PC-3 (cell line): ENCODE measurements around the gene ZNF544. TPM values are rescaled to one million over a fixed set of nuclear protein-coding genes. Genes with fewer than 3 reads are reported as not detected.

Experiments
- ATAC-seq: fragments of 200-7000 bp; cut with Tn5 transposase; 2 replicates; pipeline ENCODE4 v1.9.1; 2020; ENCODE audit warnings: mild to moderate bottlenecking, moderate library complexity
- BruUV-seq: library from RNA; stranded (reverse); fragments of 400-500 nt; replicated peaks from 2 replicates; lab custom pipeline; 2021; lab: Mats Ljungman, UMichigan
- CTCF ChIA-PET: fragments of 300-600 bp; sonication (Branson Sonifier 250); formaldehyde crosslinking; loops from one replicate; lab custom pipeline; 2022; ENCODE audit warnings: antibody characterized with exemption; lab: Charles Lee
- POLR2A ChIA-PET: fragments of 300-600 bp; sonication (Branson Sonifier 250); formaldehyde crosslinking; loops from one replicate; lab custom pipeline; 2022; ENCODE audit warnings: antibody characterized with exemption; ENCODE audit not compliant: unreplicated experiment; lab: Charles Lee
- DNase-seq: peaks from one replicate; pipeline ENCODE4 v3.0.0-alpha.2; 2015
- H2AFZ ChIP-seq: fragments of 300-600 bp; sonication (generic); 2 replicates; pipeline ENCODE4 v1.6.0; 2016; ENCODE audit warnings: antibody characterized with exemption, low read length
- H3F3A ChIP-seq: fragments of 300-600 bp; sonication (generic); one replicate; pipeline ENCODE4 v1.6.0; 2017; ENCODE audit warnings: antibody characterized with exemption, low read length, control low read depth, mild to moderate bottlenecking; ENCODE audit not compliant: unreplicated experiment
- H3K27ac ChIP-seq: fragments of 300-600 bp; sonication (generic); 2 replicates; pipeline ENCODE4 v1.5.1; 2016; ENCODE audit warnings: mild to moderate bottlenecking, low read length
- H3K27me3 ChIP-seq: fragments of 300-600 bp; sonication (generic); 2 replicates; pipeline ENCODE4 v1.6.1; 2016; ENCODE audit warnings: low read length, mixed read lengths
- H3K36me3 ChIP-seq: fragments of 300-600 bp; sonication (generic); 2 replicates; pipeline ENCODE4 v1.6.1; 2016; ENCODE audit warnings: low read depth, mixed run types, low read length, mixed read lengths
- H3K4me1 ChIP-seq: fragments of 300-600 bp; sonication (generic); 2 replicates; pipeline ENCODE4 v1.5.1; 2016; ENCODE audit warnings: low read length; ENCODE audit not compliant: insufficient read depth
- H3K4me2 ChIP-seq: fragments of 300-600 bp; sonication (generic); 2 replicates; pipeline ENCODE4 v1.6.0; 2016; ENCODE audit warnings: low read length
- H3K4me3 ChIP-seq: fragments of 300-600 bp; sonication (generic); 2 replicates; pipeline ENCODE4 v1.5.1; 2016; ENCODE audit warnings: mild to moderate bottlenecking, low read length, mixed read lengths
- H3K79me2 ChIP-seq: fragments of 300-600 bp; sonication (generic); 2 replicates; pipeline ENCODE4 v1.6.1; 2017; ENCODE audit warnings: low read length, mixed read lengths
- H3K9ac ChIP-seq: fragments of 300-600 bp; sonication (generic); 2 replicates; pipeline ENCODE4 v1.6.0; 2016; ENCODE audit warnings: mild to moderate bottlenecking, low read length
- H3K9me2 ChIP-seq: fragments of 300-600 bp; sonication (generic); replicated peaks from 2 replicates; pipeline ENCODE4 v1.6.1; 2016; ENCODE audit warnings: mixed run types, low read length, mixed read lengths
- H3K9me3 ChIP-seq: fragments of 300-600 bp; sonication (generic); 2 replicates; pipeline ENCODE4 v1.6.1; 2016; ENCODE audit warnings: low read length, mixed read lengths
- H4K20me1 ChIP-seq: fragments of 300-600 bp; sonication (generic); 2 replicates; pipeline ENCODE4 v1.6.1; 2016; ENCODE audit warnings: low read length, mixed read lengths
- EZH2 ChIP-seq: fragments of 300-600 bp; sonication (generic); IDR thresholded peaks from one replicate; pipeline ENCODE4 v1.6.1; 2017; ENCODE audit warnings: antibody characterized with exemption, mild to moderate bottlenecking, low read length; ENCODE audit not compliant: unreplicated experiment
- EZH2phosphoT487 ChIP-seq: fragments of 300-600 bp; sonication (generic); IDR thresholded peaks from 2 replicates; pipeline ENCODE4 v1.6.1; 2018; ENCODE audit warnings: mild to moderate bottlenecking, antibody characterized with exemption, low read length, borderline replicate concordance
- intact Hi-C: fragments of 100-400 bp; cut with micrococcal nuclease; formaldehyde crosslinking; loops from 2 replicates; pipeline ENCODE4 v1.9.0; 2023
- total RNA-seq: library from RNA; depleted of rRNA; stranded (reverse); fragments of >200 nt; gene quantifications from 2 replicates; pipeline ENCODE4 v1.2.3, GENCODE V29; 2014
- TF ChIP-seq, protein P1 (sequence below): fragments of 300-600 bp; sonication (generic); conservative IDR thresholded peaks from 2 replicates; pipeline ENCODE4 v1.5.1; 2017; ENCODE audit warnings: antibody characterized with exemption, low read depth, mild to moderate bottlenecking, low read length

ZNF544 gene
- total RNA-seq, 1 experiment from 2014 or later = 115 TPM

DNA sequence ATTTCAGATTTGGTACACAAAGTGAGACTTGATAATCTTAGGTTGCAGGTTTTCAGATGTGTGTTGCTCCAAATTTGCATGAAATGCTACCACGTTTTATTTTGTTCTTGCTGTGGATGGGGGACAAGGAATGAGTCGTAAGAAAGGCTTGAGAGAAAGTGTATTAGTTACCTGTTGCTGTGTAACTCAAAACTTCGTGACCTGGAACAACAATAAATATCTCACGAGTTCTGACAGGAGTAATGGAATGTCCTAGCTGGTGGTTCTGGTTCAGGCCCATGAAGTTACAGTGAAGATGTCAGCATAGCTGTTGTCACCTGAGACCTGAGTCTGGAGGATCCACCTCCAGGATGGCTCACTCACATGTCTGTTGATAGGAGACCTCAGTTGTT, 51.2 kb downstream of the ZNF544 start:
- H3K27me3 ChIP-seq = no peaks in the 10 kb centered on the region
- peaks cover 16% of the 10 kb centered on the region for H3K4me1 ChIP-seq
- H2AFZ ChIP-seq = no peak overlapping the region
- peak overlapping the region; percentile 86 for H3K4me3 ChIP-seq
- TF ChIP-seq, protein P1, sequence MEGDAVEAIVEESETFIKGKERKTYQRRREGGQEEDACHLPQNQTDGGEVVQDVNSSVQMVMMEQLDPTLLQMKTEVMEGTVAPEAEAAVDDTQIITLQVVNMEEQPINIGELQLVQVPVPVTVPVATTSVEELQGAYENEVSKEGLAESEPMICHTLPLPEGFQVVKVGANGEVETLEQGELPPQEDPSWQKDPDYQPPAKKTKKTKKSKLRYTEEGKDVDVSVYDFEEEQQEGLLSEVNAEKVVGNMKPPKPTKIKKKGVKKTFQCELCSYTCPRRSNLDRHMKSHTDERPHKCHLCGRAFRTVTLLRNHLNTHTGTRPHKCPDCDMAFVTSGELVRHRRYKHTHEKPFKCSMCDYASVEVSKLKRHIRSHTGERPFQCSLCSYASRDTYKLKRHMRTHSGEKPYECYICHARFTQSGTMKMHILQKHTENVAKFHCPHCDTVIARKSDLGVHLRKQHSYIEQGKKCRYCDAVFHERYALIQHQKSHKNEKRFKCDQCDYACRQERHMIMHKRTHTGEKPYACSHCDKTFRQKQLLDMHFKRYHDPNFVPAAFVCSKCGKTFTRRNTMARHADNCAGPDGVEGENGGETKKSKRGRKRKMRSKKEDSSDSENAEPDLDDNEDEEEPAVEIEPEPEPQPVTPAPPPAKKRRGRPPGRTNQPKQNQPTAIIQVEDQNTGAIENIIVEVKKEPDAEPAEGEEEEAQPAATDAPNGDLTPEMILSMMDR = no peak
- TF ChIP-seq EZH2 (no peak), EZH2phosphoT487 (no peak)
- H3K36me3 ChIP-seq = peaks cover 39% of the 10 kb centered on the region
- H3K4me2 ChIP-seq = peak overlapping the region; percentile 95
- no peak overlapping the region for H3K27ac ChIP-seq
- no peaks in the 10 kb centered on the region for H3K9me2 ChIP-seq
- peak overlapping the region; percentile 89; the same call in 1 of the 2 replicates for H3K9ac ChIP-seq
- no TSS peak for BruUV-seq
- ChIA-PET POLR2A (no interaction called here), CTCF (no interaction called here)
- intact Hi-C loops = loop anchor here (2.0 kb wide), 1 partner anchor 25 kb away; the partner anchor contains the start of gene ERVK3-1
- no peaks in the 10 kb centered on the region for H3K9me3 ChIP-seq
- H3K79me2 ChIP-seq = peaks cover 71% of the 10 kb centered on the region
- DNase-seq (no peak), ATAC-seq (no peak)
- no peaks in the 10 kb centered on the region for H4K20me1 ChIP-seq
- peaks cover 8% of the 10 kb centered on the region for H3F3A ChIP-seq

DNA sequence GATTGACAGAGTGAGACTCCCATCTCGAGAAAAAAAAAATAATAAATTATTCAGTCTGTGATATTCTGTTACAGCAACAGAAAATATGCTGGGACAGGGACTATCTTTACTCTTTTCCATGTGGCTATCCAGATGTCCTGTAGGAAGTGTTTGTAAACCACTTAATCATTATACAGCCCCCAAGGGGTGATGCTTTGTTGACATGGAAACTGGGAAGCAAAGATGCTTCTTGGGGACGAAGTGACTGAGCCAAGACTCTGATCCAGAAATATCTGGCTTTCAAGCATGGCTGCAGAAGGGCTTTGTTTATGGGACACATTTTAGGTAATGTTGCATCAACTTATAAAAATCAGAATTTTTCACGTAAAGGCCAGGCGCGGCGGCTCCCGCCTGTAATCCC, 55.5 kb downstream of the ZNF544 start:
- no peak overlapping the region for H2AFZ ChIP-seq
- no peaks in the 10 kb centered on the region for H3K9me2 ChIP-seq
- DNase-seq (no peak), ATAC-seq (no peak)
- H3K4me2 ChIP-seq = no peak overlapping the region
- no peak overlapping the region for H3K9ac ChIP-seq
- POLR2A ChIA-PET = no interaction called here
- no TSS peak for BruUV-seq
- H3K27ac ChIP-seq = no peak overlapping the region
- no peak overlapping the region for H3K4me3 ChIP-seq
- peaks cover 11% of the 10 kb centered on the region for H3K4me1 ChIP-seq
- H3K79me2 ChIP-seq = peaks cover 56% of the 10 kb centered on the region
- no peaks in the 10 kb centered on the region for H4K20me1 ChIP-seq
- no peaks in the 10 kb centered on the region for H3F3A ChIP-seq
- peaks cover 70% of the 10 kb centered on the region for H3K36me3 ChIP-seq
- CTCF ChIA-PET = no interaction called here
- intact Hi-C loops = no loop called here
- H3K9me3 ChIP-seq = no peaks in the 10 kb centered on the region; the same call in 1 of the 2 replicates
- TF ChIP-seq EZH2phosphoT487 = no peak
- TF ChIP-seq, protein P1 = no peak
- H3K27me3 ChIP-seq = no peaks in the 10 kb centered on the region

DNA sequence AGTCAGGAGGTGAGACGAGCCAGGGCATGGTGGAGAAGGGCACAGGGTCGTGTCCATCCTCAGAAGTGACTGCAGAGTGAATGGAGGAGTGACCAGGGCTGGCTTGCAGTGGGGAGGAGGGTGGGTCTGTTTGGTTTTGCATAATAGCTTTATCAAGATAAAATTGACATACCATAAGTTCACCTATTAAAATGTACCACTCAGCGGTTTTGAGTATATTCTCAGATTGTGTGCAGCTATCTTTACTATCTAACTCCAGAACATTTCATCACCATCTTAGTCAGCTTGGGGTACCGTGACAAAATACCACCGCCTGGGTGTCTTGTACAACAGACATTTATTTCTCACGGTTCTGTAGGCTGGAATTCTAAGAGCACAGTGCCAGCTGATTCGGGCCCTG, 63.2 kb downstream of the ZNF544 start:
- Histone ChIP-seq H3K27ac (no peak overlapping the region), H3K27me3 (no peaks in the 10 kb centered on the region), H3F3A (no peaks in the 10 kb centered on the region), H3K79me2 (no peaks in the 10 kb centered on the region), H2AFZ (no peak overlapping the region), H3K4me3 (no peak overlapping the region), H3K9me3 (peaks cover 24% of the 10 kb centered on the region), H3K36me3 (peaks cover 93% of the 10 kb centered on the region), H3K4me1 (no peaks in the 10 kb centered on the region), H3K4me2 (no peak overlapping the region), H4K20me1 (no peaks in the 10 kb centered on the region), H3K9ac (no peak overlapping the region), H3K9me2 (no peaks in the 10 kb centered on the region)
- DNase-seq (no peak), ATAC-seq (no peak)
- ChIA-PET POLR2A (no interaction called here), CTCF (no interaction called here)
- TF ChIP-seq, protein P1 = no peak
- TF ChIP-seq EZH2 (no peak), EZH2phosphoT487 (no peak)
- intact Hi-C loops = no loop called here
- no TSS peak for BruUV-seq
